Stimulated activated CD8-positive, alpha-beta memory T cell treated with anti-CD3 and anti-CD28 coated beads, Interleukin-15, amount 100 ng/mL, for 1 hour (primary cell): ENCODE results near the gene FAM222B.
"Not testable (repeated sequence)": the region's sequence is repeated elsewhere in the genome, so short reads cannot be mapped to it uniquely, and the experiment has no call there.

Experiments used
- DNase-seq: peaks from one replicate; pipeline ENCODE4 v3.0.0-alpha.2; 2020; ENCODE audit warnings: low read depth

FAM222B gene

GRCh38 chr17:28841901-28842281 is 699 bp downstream of the FAM222B start:
- DNase-seq, result no peak

DNA sequence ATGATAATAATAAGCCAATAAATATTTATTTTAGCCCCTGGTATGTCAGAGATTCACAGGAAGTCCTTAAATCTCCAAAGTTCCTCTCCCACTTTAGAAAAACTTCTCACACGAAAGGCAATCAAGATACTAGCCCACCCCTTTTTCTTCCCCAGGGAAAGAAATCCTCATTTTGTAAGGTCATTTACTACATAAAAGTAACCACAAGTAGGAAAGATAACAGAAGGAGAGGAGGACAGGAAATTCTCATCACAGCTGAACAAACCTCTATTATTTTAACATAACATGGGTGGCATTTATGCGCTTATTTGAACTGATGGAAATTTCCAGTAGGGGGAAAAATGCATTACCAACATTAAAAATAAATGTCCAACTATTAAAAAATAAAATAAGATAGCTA is 3.4 kb downstream of the FAM222B start:
- no peak for DNase-seq

DNA sequence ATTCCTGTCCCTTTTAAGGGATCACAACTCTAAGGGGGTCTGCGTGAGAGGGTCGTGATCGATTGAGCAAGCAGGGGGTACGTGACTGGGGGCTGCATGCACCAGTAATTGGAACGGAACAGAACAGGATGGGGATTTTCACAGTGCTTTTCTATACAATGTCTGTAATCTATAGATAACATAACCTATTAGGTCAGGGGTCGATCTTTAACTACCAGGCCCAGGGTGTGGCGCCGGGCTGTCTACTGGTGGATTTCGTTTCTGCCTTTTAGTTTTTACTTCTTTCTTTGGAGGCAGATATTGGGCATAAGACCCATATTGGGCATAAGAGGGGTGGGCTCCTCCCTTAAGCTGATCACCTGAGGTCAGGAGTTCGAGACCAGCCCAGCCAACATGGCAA is 6.0 kb downstream of the FAM222B start:
- not testable (repeated sequence) for DNase-seq

DNA sequence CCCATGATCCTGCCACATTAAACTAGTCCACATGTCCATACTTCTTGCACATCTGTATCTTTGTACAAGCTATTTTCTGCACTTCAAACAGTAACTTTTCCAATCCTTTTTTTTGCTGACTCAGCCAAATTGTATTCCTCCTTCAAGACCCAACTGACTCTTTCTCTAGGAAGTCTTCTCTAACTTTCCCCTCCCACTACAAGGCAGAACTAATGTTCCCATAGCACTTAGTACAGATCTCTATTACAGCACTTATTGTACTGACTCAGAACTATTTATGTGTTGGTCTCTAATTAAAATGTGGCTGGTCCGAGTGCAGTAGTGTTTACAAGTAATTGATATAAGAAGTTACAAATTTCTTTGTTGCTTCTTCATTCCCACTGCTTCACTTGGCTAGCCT is 8.2 kb downstream of the FAM222B start:
- DNase-seq, result no peak

DNA sequence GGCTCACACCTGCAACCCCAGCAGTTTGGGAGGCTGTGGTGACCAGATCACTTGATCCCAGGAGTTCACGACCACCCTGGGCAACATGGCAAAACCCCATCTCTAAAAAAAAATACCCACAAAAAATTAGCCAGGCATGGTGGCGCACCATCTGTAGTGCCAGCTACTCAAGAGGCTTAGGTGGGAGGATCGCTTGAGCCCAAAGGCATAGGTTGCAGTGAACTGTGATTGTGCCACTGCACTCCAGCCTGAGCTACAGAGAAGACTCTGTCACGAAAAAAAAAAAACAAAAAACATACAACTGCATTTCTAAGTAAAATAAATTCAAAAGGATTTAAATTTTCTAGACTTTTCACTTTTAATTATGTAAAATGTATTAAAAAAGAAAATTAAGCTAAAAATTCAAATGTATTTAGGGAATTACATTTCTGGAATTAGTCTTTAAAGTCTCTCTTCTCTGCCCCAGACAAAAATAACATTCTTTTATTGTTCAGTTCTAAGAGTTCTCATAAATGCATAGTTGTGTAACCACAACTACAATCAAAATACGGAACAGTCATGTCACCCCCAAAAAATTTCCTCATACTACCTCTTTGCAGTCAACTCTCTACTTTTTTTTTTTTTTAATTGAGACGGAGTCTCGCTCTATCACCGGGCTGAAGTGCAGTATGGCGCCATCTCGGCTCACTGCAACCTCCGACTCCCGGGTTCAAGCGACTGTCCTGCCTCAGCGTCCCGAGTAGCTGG is 14.1 kb downstream of the FAM222B start:
- DNase-seq, result no peak

- no peak for DNase-seq
Measured at GRCh38 chr17:28827672-28828071, 14.9 kb downstream of the FAM222B start.

GRCh38 chr17:28819582-28819981 is 23.0 kb downstream of the FAM222B start:
- DNase-seq, result no peak

- no peak for DNase-seq
Measured at GRCh38 chr17:28818819-28819221, 23.8 kb downstream of the FAM222B start.

GRCh38 chr17:28816540-28816939 is 26.1 kb downstream of the FAM222B start:
- no peak for DNase-seq

GRCh38 chr17:28812748-28813377 is 29.7 kb downstream of the FAM222B start:
- no peak for DNase-seq

- peak; percentile 84 for DNase-seq
Measured at GRCh38 chr17:28812091-28812747, 30.4 kb downstream of the FAM222B start.

- DNase-seq, result no peak
Measured at GRCh38 chr17:28811651-28812090, 30.9 kb downstream of the FAM222B start.

- DNase-seq, result no peak
Measured at GRCh38 chr17:28810437-28810836, 32.2 kb downstream of the FAM222B start.

- no peak for DNase-seq
Measured at GRCh38 chr17:28807925-28808634, 34.5 kb downstream of the FAM222B start.

DNA sequence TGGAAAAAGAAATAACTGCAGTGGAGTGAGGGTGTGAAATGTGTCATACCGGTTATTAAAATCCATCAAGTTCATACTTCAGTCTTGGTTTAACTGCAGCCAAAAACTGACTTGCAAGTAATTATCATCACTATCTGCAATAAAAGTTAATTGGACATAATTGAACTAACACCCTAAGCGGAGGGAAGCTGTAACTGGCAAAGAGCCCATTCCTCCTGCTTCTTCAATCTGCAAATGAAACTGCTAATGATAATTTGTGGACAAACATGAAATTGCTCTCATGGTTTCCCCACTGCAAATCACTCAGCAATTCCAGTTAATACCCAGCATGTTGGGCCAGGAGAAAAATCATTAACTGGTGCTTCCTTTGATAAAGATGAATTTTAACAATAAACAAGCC is 46.5 kb downstream of the FAM222B start:
- no peak for DNase-seq

DNA sequence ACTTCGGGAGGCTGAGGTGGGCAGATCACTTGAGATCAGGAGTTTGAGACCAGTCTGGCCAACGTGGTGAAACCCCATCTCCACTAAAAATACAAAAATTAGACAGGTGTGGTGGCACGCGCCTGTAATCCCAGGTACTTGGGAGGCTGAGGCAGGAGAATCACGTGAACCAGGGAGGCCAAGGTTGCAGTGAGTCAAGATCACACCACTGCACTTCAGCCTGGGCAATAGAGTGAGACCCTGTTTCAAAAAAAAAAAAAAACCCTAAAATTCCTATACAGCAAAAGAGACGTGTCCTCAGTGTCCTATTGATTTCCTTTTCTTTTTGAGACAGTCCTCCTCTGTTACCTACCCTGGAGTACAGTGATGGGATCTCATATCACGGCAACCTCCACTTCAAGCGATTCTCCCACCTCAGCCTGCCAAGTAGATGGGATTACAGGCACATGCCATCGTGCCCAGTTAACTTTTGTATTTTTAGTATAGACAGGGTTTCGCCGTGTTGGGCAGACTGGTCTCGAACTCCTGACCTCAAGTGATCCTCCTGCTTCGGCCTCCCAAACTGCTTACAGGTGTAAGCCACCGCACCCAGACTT is 47.6 kb downstream of the FAM222B start:
- DNase-seq, result not testable (repeated sequence)

DNA sequence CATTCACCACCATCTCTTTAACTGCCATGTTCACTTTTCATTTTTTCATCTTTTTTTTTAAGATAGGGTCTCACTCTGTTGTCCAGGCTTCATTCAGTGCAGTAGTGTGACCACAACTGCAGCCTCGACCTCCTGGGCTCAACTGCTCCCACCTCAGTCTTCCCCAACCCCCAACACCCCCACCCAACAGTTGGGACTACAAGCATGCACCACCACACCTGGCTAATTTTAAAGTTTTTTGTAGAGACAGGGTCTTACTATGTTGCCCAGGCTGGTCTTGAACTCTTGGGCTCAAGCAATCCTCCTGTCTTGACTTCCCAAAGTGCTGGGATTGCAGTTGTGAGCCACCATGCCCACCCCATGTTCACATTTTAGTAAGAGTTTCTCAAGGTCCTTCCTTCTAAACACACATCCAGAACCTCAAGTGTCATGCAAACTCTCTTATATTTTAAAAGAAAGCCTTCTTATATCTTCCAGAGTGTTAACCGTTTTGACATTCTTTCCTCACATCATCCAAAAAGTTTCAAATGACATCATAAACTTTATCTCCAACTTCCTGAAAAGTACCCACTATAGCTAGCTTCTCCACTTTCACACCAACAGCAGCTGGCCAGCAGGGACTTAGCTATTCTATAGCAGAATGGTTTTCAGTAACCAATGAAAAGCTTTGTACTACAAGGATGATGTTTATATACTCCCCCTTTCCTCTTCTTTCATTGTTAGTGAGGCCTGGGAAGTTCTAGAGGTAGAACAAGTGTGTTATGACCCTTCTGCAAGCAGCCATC is 49.5 kb downstream of the FAM222B start:
- no peak for DNase-seq

GRCh38 chr17:28788100-28788499 is 54.5 kb downstream of the FAM222B start:
- no peak for DNase-seq

DNA sequence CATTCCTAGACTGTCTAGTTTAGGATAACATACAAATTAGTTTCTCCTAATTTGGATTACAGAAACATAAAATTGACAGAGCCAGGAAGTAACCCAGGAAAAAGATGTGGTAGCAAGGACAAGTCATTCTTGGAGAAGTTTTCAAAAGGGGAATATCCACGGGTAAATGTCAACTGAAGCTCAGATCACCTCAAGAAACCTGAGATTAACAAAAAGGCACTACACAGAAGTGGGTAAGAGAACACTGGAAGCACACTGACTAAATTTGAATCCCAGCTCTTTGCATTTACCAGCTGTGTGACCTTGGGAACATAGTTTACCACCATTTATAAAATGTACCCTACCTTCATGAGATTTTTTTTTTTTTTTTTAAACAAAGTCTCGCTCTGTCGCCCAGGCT is 59.4 kb downstream of the FAM222B start:
- DNase-seq, result no peak

DNA sequence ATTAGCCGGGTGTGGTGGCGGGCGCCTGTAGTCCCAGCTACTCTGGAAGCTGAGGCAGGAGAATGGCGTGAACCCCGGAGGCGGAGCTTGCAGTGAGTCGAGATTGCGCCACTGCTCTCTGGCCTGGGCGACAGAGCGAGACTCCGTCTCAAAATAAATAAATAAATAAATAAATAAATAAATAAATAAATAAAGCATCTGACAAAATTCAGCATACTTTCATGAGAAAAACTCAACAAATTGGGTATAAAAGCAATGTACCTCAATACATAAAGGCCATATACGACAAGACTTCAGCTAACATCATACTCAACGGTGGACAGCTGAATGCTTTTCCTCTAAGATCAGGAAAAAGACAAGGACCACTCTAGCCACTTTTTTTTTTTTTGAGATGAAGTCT is 63.0 kb downstream of the FAM222B start:
- DNase-seq, result not testable (repeated sequence)

DNA sequence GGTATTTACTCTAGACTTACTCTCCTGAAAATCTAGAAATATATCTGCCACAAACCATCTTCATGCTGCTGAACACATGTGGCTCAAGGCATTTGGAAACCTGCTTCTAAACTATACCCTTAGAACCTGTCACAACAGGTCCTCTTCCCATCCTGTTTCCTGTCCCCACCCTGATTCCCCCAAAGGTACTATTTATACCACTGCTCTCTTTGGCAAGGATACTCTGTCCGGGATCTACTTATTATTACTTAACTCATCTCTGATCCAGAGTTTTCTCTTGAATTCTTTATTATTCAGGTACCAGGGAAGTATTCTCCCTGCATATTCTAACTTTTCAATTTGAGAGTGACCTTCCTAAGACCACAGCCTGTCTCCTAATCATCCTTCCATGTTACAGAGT is 65.4 kb downstream of the FAM222B start:
- no peak for DNase-seq
